Peyer's patch (tissue), 4 donors: ENCODE measurements around the gene CRY2. TPM values are rescaled to one million over a fixed set of nuclear protein-coding genes. Genes with fewer than 3 reads are reported as not detected.

Experiments used
- DNase-seq, 3 donors: peaks; one replicate each; pipeline ENCODE4 v3.0.0-alpha.2; 2017 to 2019
- H3K27ac ChIP-seq, 4 donors: fragments of 200-600 bp; sonication (generic); one replicate each; pipeline ENCODE4 v1.5.1; 2016 to 2019
- H3K27me3 ChIP-seq, 2 donors: fragments of 200-600 bp; sonication (generic); one replicate each; pipeline ENCODE4 v1.5.1; 2019
- H3K36me3 ChIP-seq, 3 donors: fragments of 200-600 bp; sonication (generic); one replicate each; pipeline ENCODE4 v1.5.1; 2016 to 2019
- H3K4me1 ChIP-seq, 4 donors: fragments of 200-600 bp; sonication (generic); one replicate each; pipeline ENCODE4 v1.5.1; 2016 to 2019
- H3K4me3 ChIP-seq, 4 donors: fragments of 200-600 bp; sonication (generic); 1 replicate in 3 of 4; 2 replicates in 1 of 4; pipeline ENCODE4 v1.5.1; 2016 to 2019; ENCODE audit warnings: mild to moderate bottlenecking in 1 of 4
- H3K9me3 ChIP-seq, 4 donors: fragments of 200-600 bp; sonication (generic); one replicate each; pipeline ENCODE4 v1.5.1; 2016 to 2019; ENCODE audit warnings: mild to moderate bottlenecking in 1 of 4
- CTCF ChIP-seq, 6 experiments: fragments of 450-650 bp in 4 of 6; fragments of 200-600 bp in 2 of 6; sonication (generic) in 1 of 6; IDR thresholded peaks; one replicate each; pipeline ENCODE4 v1.5.1; 2017 to 2019; ENCODE audit warnings: antibody characterized with exemption in 6 of 6, mild to moderate bottlenecking in 3 of 6, moderate library complexity in 1 of 6
- POLR2A ChIP-seq, 2 donors: fragments of 450-650 bp; IDR thresholded peaks; one replicate each; pipeline ENCODE4 v1.5.1; 2017; ENCODE audit warnings: antibody characterized with exemption in 2 of 2, mild to moderate bottlenecking in 2 of 2, moderate library complexity in 2 of 2
- total RNA-seq, 4 donors: library from RNA; depleted of rRNA; stranded (reverse); fragments of >200 nt; gene quantifications; one replicate each; pipeline ENCODE4 v1.1.0, GENCODE V29; 2016

The CRY2 gene
- total RNA-seq, 4 donors from 2014 or later, result 37.7 to 67.6 (median 66.0) TPM

- Histone ChIP-seq H3K9me3 (no peaks in the 10 kb centered on the region), H3K36me3 (no peaks in the 10 kb centered on the region), H3K4me3 (no peak overlapping the region), H3K27me3 (peaks cover 0 to 18% of the 10 kb centered on the region in 2 donors), H3K27ac (no peak overlapping the region), H3K4me1 (peaks cover 3 to 31% (median 21%) of the 10 kb centered on the region in 4 donors)
- no peak for TF ChIP-seq POLR2A (IDR thresholded peaks at IDR 0.05)
- TF ChIP-seq CTCF (IDR thresholded peaks at IDR 0.05), result no peak
- DNase-seq, result peak in 1 of 3 donors; percentile 44
These were observed 78.7 kb downstream of the CRY2 start for GRCh38 chr11:45926001-45926401.

- Histone ChIP-seq H3K27me3 (peaks cover 0 to 13% of the 10 kb centered on the region in 2 donors), H3K4me3 (no peak overlapping the region), H3K9me3 (no peaks in the 10 kb centered on the region), H3K36me3 (no peaks in the 10 kb centered on the region), H3K4me1 (peaks cover 3 to 30% (median 23%) of the 10 kb centered on the region in 4 donors), H3K27ac (peak overlapping the region in 1 of 4 donors; percentile 31)
- TF ChIP-seq CTCF (IDR thresholded peaks at IDR 0.05) (no peak), POLR2A (IDR thresholded peaks at IDR 0.05) (no peak)
- DNase-seq, result peak in 1 of 3 donors; percentile 43
These were observed 79.5 kb downstream of the CRY2 start for GRCh38 chr11:45926536-45927331.

- Histone ChIP-seq H3K27ac (peak overlapping the region in 1 of 4 donors; percentile 31), H3K4me1 (peaks cover 1 to 24% (median 18%) of the 10 kb centered on the region in 4 donors), H3K36me3 (no peaks in the 10 kb centered on the region), H3K9me3 (no peaks in the 10 kb centered on the region), H3K4me3 (no peak overlapping the region), H3K27me3 (peaks cover 0 to 8% of the 10 kb centered on the region in 2 donors)
- TF ChIP-seq CTCF (IDR thresholded peaks at IDR 0.05), result no peak
- TF ChIP-seq POLR2A (IDR thresholded peaks at IDR 0.05), result no peak
- peak in 1 of 3 donors; percentile 46 for DNase-seq
These were observed 80.0 kb downstream of the CRY2 start for GRCh38 chr11:45927332-45927683.

- peak in 2 of 3 donors; percentile 13 to 44 for DNase-seq
- no peaks in the 10 kb centered on the region for H3K9me3 ChIP-seq
- H3K36me3 ChIP-seq, result peaks cover 0 to under 1% (median 0%) of the 10 kb centered on the region in 3 donors
- peak overlapping the region in 1 of 4 donors; percentile 31 for H3K27ac ChIP-seq
- peaks cover 0 to 18% (median 17%) of the 10 kb centered on the region in 4 donors for H3K4me1 ChIP-seq
- TF ChIP-seq CTCF (IDR thresholded peaks at IDR 0.05), result no peak
- TF ChIP-seq POLR2A (IDR thresholded peaks at IDR 0.05), result no peak
- H3K4me3 ChIP-seq, result no peak overlapping the region
- peaks cover 0 to 2% of the 10 kb centered on the region in 2 donors for H3K27me3 ChIP-seq
These were observed 80.6 kb downstream of the CRY2 start for GRCh38 chr11:45927684-45928413.

- no peaks in the 10 kb centered on the region for H3K27me3 ChIP-seq
- peak overlapping the region in 1 of 4 donors; percentile 81 for H3K27ac ChIP-seq
- H3K4me3 ChIP-seq, result no peak overlapping the region
- no peak for TF ChIP-seq POLR2A (IDR thresholded peaks at IDR 0.05)
- H3K9me3 ChIP-seq, result no peaks in the 10 kb centered on the region
- DNase-seq, result peak in 1 of 3 donors; percentile 40
- peaks cover 0 to 9% (median 0%) of the 10 kb centered on the region in 3 donors for H3K36me3 ChIP-seq
- H3K4me1 ChIP-seq, result peaks cover 0 to 22% (median 14%) of the 10 kb centered on the region in 4 donors
These were observed 81.4 kb downstream of the CRY2 start for GRCh38 chr11:45928535-45929215.
